NOMO-1 treated with dmso at 0.1 percent for 144 hours (cell line): Measurements from ENCODE around the gene NUP88.
A peak's percentile ranks its signal among the peaks of the same experiment; 100 is the strongest.

Source experiments
- DNase-seq: peaks from one replicate; lab custom pipeline; 2025; ENCODE audit not compliant: unreplicated experiment; lab: John Stamatoyannopoulos, UW

The NUP88 gene

GRCh38 chr17:5419959-5420653, 644 bp upstream of the NUP88 start, which contains the start of gene RPAIN:
RPAIN (plus strand) TSS chr17:5420182; CDS start chr17:5420211, 29 bp downstream.
- DNase-seq, result peak; percentile 86

GRCh38 chr17:5418858-5419355, 555 bp downstream of the NUP88 start:
- peak; percentile 74 for DNase-seq

GRCh38 chr17:5416901-5417300, 2.6 kb downstream of the NUP88 start:
- DNase-seq, result no peak

- peak; percentile 46 for DNase-seq
Observed at GRCh38 chr17:5413682-5414081, 5.8 kb downstream of the NUP88 start.

GRCh38 chr17:5410594-5411272, 8.7 kb downstream of the NUP88 start:
- DNase-seq, result no peak

- DNase-seq, result no peak
Observed at GRCh38 chr17:5408186-5408585, 11.3 kb downstream of the NUP88 start.

- no peak for DNase-seq
Observed at GRCh38 chr17:5405400-5405799, 14.1 kb downstream of the NUP88 start.

- DNase-seq, result no peak
Observed at GRCh38 chr17:5399767-5400166, 19.7 kb downstream of the NUP88 start.

GRCh38 chr17:5396612-5397011, 22.9 kb downstream of the NUP88 start:
- DNase-seq, result no peak

- DNase-seq, result no peak
Observed at GRCh38 chr17:5391678-5392077, 27.8 kb downstream of the NUP88 start.

GRCh38 chr17:5381542-5381941, 37.9 kb downstream of the NUP88 start:
- DNase-seq, result no peak

GRCh38 chr17:5380491-5381135, 38.8 kb downstream of the NUP88 start:
- DNase-seq, result no peak

- no peak for DNase-seq
Observed at GRCh38 chr17:5379351-5380107, 39.9 kb downstream of the NUP88 start.

GRCh38 chr17:5378566-5379207, 40.8 kb downstream of the NUP88 start:
- no peak for DNase-seq

- no peak for DNase-seq
Observed at GRCh38 chr17:5373112-5373511, 46.4 kb downstream of the NUP88 start.

GRCh38 chr17:5370411-5370810, 49.1 kb downstream of the NUP88 start:
- DNase-seq, result no peak

GRCh38 chr17:5365831-5366230, 53.6 kb downstream of the NUP88 start:
- DNase-seq, result no peak

- DNase-seq, result no peak
Observed at GRCh38 chr17:5364696-5365095, 54.8 kb downstream of the NUP88 start.

- no peak for DNase-seq
Observed at GRCh38 chr17:5364156-5364555, 55.3 kb downstream of the NUP88 start.

- no peak for DNase-seq
Observed at GRCh38 chr17:5362162-5362811, 57.2 kb downstream of the NUP88 start.
